T47D (cell line): ENCODE data around the gene TOMM40.
A peak's percentile ranks its signal among the peaks of the same experiment; 100 is the strongest.

ENCODE experiments used
- DNase-seq, 2 experiments: peaks; one replicate each; pipeline versions ENCODE4 v3.0.0 to v3.0.0-alpha.2; 2011 to 2012; ENCODE audit warnings: low read depth in 1 of 2, low spot score in 1 of 2
- JUND ChIP-seq: IDR thresholded peaks from 2 replicates; pipeline ENCODE4 v1.6.1; 2012; ENCODE audit warnings: low read depth
- in situ Hi-C: cut with HindIII; loops from 2 replicates; pipeline ENCODE4 v1.10.0; 2016; ENCODE audit warnings: low sequenced_read_pairs, low pct_unique_long_range_greater_than_20kb

The TOMM40 gene

DNA sequence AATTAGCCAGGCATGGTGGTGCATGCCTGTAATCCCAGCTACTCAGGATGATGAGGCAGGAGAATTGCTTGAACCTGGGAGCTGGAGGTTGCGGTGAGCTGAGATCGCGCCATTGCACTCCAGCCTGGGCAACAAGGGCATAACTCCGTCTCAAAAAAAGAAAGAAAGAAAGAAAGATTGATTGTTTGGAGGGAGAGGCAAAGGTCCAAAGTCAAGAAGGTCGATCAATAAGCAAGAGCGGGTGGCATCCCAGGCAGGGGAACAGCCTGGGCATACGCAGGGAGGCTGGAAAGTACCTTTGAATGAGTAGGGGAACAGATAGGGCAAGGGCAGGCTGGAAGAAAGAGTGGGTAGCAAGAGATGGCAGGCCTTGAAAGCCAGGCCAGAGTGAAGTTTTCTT is 39.0 kb downstream of the TOMM40 start:
- in situ Hi-C loops, result no loop called here
- TF ChIP-seq JUND, result no peak
- no peak for DNase-seq

DNA sequence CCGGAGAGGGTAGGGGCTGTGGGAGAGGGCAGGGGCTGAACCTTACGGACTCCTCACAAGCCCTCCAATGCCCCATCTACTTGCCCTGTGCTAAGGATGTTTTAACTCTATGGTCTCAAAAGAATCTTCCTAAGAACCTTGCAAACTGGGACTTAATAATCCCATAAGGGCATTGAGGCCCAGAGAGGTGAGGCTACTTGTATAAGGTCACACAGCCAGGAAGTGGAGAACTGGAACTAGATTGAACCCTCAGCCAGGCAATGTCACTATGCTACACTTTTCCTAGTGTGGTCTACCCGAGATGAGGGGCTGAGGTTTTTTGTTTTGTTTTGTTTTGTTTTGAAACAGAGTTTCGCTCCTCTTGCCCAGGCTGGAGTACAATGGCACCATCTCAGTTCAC is 40.5 kb downstream of the TOMM40 start:
- in situ Hi-C loops, result no loop called here
- DNase-seq, result no peak
- TF ChIP-seq JUND, result no peak

DNA sequence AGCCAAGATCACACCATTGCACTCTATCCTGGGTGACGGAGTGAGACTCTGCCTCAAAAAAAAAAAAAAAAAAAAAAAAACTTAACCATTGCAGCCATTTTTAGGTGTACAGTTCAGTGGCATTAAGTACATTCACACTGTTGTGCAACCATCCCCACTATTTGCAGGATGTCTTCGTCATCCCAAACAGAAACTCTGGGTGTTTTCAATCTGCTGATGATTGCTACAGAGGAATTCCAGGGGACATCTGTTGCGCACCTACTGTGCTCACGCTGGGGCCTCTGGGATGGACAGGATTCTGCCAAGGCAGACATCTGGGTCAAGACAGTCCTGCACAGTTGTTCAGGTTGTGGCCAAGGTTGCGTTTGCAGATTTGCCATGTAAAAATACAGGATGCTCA is 48.6 kb downstream of the TOMM40 start:
- DNase-seq, result no peak
- TF ChIP-seq JUND, result no peak
- in situ Hi-C loops, result no loop called here

DNA sequence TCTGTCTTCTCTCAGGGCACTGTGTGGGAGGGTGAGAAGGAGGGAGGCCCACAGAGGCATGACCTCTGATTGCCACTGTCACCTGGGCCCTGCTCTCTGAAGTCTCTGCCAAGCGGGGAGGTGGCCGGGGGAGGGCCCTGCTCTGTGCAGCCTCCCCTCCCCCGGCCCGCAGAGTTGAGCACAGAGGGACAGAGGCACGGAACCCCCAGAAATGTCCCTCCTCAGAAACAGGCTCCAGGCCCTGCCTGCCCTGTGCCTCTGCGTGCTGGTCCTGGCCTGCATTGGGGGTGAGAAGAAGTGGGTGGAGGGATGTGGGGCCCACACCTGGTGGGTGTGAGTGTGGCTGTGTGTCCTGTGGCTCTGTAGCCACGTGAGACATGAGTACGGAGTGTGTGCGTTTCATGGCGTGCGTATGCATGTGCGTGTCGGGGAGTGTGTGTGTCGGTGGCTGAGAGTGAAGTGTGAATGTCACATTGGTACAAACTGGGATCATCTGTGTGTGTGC is 51.1 kb downstream of the TOMM40 start, which contains the start of gene APOC4:
Gene APOC4, plus strand, starts transcription at position 171 of the 505 bp plus-strand sequence. Its CDS starts 41 bp downstream, at position 212.
- TF ChIP-seq JUND, result no peak
- in situ Hi-C loops, result no loop called here
- DNase-seq, result no peak

DNA sequence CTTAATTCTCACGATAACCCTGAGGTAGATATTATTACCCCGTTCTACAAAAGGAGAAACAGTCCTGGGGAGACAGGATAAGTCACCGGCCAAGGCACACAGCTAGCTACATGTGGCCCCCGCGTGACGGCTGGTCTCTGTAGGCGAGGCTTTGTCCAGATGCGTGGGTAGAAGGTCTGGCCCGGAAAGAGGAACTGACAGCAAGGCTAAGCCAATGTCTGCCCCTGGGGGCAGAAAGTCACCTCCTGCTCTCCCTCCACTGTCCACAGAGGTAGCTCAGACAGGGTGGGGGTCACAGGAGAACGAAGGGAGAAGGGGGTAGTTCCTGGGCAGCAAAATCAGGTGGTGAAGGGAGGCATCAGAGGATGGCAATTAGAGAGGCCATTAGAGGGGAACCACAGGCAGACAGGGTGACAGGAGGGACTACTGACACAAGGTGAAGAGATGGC is 52.8 kb downstream of the TOMM40 start:
- in situ Hi-C loops, result no loop called here
- no peak for TF ChIP-seq JUND
- no peak for DNase-seq

DNA sequence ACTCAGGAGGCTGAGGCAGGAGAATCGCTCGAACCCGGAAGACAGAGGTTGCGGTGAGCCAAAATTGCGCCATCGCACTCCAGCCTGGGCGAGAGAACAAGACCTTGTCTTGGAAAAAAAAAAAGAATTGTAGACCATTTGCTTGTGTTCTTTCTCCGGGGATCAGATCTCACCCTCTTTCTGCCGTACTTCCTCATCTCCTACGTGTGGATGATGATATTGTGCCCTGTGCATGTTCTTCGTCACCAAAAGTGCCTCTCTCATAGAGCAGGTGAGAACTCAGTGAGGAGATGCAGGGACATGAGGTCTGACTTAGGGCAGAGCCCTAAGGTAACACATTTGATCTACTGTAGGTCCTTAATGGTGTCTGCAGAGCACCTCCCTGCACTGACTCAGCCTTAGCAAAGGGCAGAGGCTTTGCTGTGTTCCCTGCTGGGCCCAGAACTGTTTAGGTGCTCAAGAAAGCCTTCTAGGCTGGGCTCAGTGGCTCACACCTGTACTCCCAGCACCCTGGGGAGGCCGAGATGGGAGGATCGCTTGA is 56.1 kb downstream of the TOMM40 start:
- no peak for TF ChIP-seq JUND
- no peak for DNase-seq
- in situ Hi-C loops, result no loop called here

DNA sequence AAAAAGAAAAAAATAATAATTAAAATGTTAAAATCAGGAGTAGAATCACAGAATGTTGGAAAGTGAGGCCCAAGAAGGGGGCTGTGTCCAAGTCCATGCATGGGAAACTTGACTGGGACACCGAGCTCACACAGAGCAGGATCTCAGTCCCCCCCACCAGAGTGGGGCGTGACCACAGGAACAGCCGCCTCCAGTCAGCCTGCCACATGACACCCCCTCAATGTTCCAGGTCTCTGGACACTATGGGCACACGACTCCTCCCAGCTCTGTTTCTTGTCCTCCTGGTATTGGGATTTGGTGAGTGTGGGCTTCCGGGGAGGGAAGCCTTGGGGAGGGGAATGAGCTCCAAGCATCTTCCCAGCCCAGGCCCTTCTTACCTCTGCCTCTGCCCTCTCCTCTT is 57.2 kb downstream of the TOMM40 start:
- in situ Hi-C loops, result no loop called here
- no peak for DNase-seq
- no peak for TF ChIP-seq JUND

DNA sequence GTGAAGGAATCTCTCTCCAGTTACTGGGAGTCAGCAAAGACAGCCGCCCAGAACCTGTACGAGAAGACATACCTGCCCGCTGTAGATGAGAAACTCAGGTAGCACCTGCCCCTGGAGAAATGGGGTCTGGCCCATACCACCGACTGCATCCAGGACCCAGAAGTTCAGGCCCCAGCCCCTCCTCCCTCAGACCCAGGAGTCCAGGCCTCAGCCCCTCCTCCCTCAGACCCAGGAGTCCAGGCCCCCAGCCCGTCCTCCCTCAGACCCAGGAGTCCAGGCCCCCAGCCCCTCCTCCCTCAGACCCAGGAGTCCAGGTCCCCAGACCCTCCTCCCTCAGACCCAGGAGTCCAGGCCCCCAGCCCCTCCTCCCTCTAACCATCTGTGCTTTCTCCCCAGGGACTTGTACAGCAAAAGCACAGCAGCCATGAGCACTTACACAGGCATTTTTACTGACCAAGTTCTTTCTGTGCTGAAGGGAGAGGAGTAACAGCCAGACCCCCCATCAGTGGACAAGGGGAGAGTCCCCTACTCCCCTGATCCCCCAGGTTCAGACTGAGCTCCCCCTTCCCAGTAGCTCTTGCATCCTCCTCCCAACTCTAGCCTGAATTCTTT is 57.8 kb downstream of the TOMM40 start:
- DNase-seq, result no peak
- in situ Hi-C loops, result no loop called here
- no peak for TF ChIP-seq JUND

DNA sequence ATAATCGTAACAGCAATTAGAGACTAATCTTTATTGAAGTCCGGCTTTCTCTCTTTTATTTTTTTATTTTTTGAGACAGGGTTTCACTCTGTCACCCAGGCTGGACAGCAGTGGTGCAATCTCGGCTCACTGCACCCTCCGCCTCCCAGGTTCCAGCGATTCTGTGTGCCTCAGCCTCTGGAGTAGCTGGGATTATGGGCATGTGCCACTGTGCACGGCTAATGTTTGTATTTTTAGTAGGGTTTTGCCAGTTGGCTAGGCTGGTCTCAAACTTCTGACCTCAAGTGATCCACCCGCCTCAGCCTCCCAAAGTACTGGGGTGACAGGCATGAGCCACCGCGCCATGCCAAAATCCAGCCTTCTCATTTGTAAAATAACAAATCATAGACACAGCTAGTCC is 58.5 kb downstream of the TOMM40 start:
- TF ChIP-seq JUND, result no peak
- DNase-seq, result no peak
- in situ Hi-C loops, result no loop called here

DNA sequence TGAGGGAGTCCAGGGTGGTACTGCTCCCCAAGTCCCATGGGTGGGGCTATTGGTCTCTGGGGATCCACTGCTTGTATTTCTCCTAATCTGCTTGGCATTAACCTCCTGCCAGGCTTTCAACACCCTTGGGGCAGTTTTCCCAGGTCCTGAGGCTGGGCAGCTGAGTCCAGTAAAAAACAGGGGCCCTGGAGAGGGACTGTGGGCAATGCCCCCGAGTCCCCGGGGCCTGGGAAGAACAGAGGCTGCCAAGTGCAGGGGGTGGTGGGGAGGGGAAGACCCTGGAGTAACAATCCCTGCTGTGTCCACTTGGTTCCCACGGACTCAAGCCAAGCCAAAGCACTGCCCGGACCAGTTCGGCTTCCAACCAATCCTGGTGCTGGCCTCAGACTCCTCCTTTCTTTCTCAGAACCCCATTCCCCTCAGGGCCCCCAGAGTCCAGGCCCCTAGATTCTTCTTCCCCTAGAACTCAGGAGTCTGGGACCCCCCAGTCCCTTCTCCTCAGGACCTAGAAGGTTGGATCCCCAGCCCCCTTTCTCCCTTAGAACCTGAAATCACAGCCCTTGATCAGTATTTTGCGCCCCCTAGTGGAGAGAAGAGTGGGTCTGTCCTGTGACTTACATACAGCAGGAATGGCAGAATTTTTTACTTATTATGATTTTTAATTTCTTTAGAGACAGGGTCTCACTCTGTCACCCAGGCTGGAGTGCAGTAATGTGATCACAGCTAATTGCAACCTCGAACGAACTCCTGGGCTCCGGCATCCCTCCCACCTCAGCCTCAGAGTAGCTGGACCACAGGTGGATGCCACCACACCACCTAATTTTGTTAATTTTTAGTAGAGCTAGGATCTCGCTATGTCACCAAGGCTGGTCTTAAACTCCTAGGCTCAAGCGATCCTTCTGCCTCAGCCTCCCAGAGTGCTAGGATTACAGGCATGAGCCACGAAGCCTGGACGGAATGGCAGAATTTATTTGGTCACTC is 60.4 kb downstream of the TOMM40 start:
- no peak for TF ChIP-seq JUND
- DNase-seq, result peak; percentile 54 to 78
- in situ Hi-C loops, result no loop called here
